ENCODE data around the gene GPR173.
A peak's percentile ranks its signal among the peaks of the same experiment; 100 is the strongest.

GPR173 gene

GRCh38 chrX:53089224-53089842 lies 40.7 kb downstream of the GPR173 start:
- no peak for DNase-seq (ENCODE audit: low read depth)

GRCh38 chrX:53089925-53090324 lies 41.3 kb downstream of the GPR173 start:
- DNase-seq (ENCODE audit: low read depth), result no peak

- no peak for DNase-seq (ENCODE audit: low read depth)
Measured at GRCh38 chrX:53091354-53091753, 42.8 kb downstream of the GPR173 start.

GRCh38 chrX:53093177-53093655 lies 44.6 kb downstream of the GPR173 start:
- peak; percentile 66 for DNase-seq (ENCODE audit: low read depth)

GRCh38 chrX:53093748-53094581 lies 45.4 kb downstream of the GPR173 start, which contains the start of gene KANTR:
TSS of gene KANTR (plus strand) at chrX:53094142. CDS start at chrX:53124273, 30,131 bp downstream.
- DNase-seq (ENCODE audit: low read depth), result peak; percentile 59

GRCh38 chrX:53094582-53094905 lies 46.0 kb downstream of the GPR173 start:
- no peak for DNase-seq (ENCODE audit: low read depth)

- no peak for DNase-seq (ENCODE audit: low read depth)
Measured at GRCh38 chrX:53095796-53096195, 47.2 kb downstream of the GPR173 start.

- DNase-seq (ENCODE audit: low read depth), result no peak
Measured at GRCh38 chrX:53114864-53115549, 66.4 kb downstream of the GPR173 start.

- DNase-seq (ENCODE audit: low read depth), result no peak
Measured at GRCh38 chrX:53115550-53115874, 66.9 kb downstream of the GPR173 start.

- DNase-seq (ENCODE audit: low read depth), result no peak
Measured at GRCh38 chrX:53116101-53116500, 67.5 kb downstream of the GPR173 start.

GRCh38 chrX:53122013-53122412 lies 73.4 kb downstream of the GPR173 start:
- no peak for DNase-seq (ENCODE audit: low read depth)

GRCh38 chrX:53125506-53125905 lies 76.9 kb downstream of the GPR173 start:
- no peak for DNase-seq (ENCODE audit: low read depth)

GRCh38 chrX:53126377-53126776 lies 77.8 kb downstream of the GPR173 start:
- DNase-seq (ENCODE audit: low read depth), result no peak

- DNase-seq (ENCODE audit: low read depth), result no peak
Measured at GRCh38 chrX:53128097-53128749, 79.6 kb downstream of the GPR173 start.
